Stimulated activated CD8-positive, alpha-beta memory T cell treated with anti-CD3 and anti-CD28 coated beads, Interleukin-4, amount 100 ng/mL, for 4 hours (primary cell): ENCODE measurements around the gene LIMS1.

ENCODE experiments used
- DNase-seq, 2 donors: peaks; one replicate each; pipeline ENCODE4 v3.0.0-alpha.2; 2020; ENCODE audit warnings: low read depth in 2 of 2, low spot score in 1 of 2

LIMS1 gene

GRCh38 chr2:108613261-108614042 lies 79.2 kb downstream of the LIMS1 start:
- no peak for DNase-seq

- no peak for DNase-seq
These were observed 79.8 kb downstream of the LIMS1 start for GRCh38 chr2:108614043-108614545.

GRCh38 chr2:108614659-108615058 lies 80.4 kb downstream of the LIMS1 start:
- no peak for DNase-seq

- no peak for DNase-seq
These were observed 81.3 kb downstream of the LIMS1 start for GRCh38 chr2:108615480-108616090.

GRCh38 chr2:108616318-108616717 lies 82.0 kb downstream of the LIMS1 start:
- DNase-seq: no peak

GRCh38 chr2:108616751-108617161 lies 82.5 kb downstream of the LIMS1 start:
- DNase-seq: no peak

- DNase-seq: no peak
These were observed 83.3 kb downstream of the LIMS1 start for GRCh38 chr2:108617617-108618016.

GRCh38 chr2:108619925-108620620 lies 85.8 kb downstream of the LIMS1 start:
- DNase-seq: no peak

GRCh38 chr2:108620656-108621055 lies 86.4 kb downstream of the LIMS1 start:
- no peak for DNase-seq

- DNase-seq: peak in 1 of 2 donors; percentile 56
These were observed 86.9 kb downstream of the LIMS1 start for GRCh38 chr2:108621087-108621559.

GRCh38 chr2:108621687-108622681 lies 87.7 kb downstream of the LIMS1 start:
- DNase-seq: no peak

GRCh38 chr2:108623616-108624015 lies 89.3 kb downstream of the LIMS1 start:
- DNase-seq: no peak

GRCh38 chr2:108625186-108625827 lies 91.0 kb downstream of the LIMS1 start:
- no peak for DNase-seq

GRCh38 chr2:108625828-108626195 lies 91.5 kb downstream of the LIMS1 start:
- no peak for DNase-seq

GRCh38 chr2:108626995-108627394 lies 92.7 kb downstream of the LIMS1 start:
- no peak for DNase-seq

GRCh38 chr2:108627911-108628567 lies 93.8 kb downstream of the LIMS1 start:
- DNase-seq: no peak

- DNase-seq: no peak
These were observed 94.7 kb downstream of the LIMS1 start for GRCh38 chr2:108628936-108629335.

- no peak for DNase-seq
These were observed 95.1 kb downstream of the LIMS1 start for GRCh38 chr2:108629417-108629816.

- no peak for DNase-seq
These were observed 96.5 kb downstream of the LIMS1 start for GRCh38 chr2:108630567-108631405.
